Kidney tubule cell (primary cell): ENCODE results near the gene NCDN.

Experiments used
- DNase-seq: peaks from one replicate; pipeline ENCODE4 v3.0.0-alpha.2; 2018; ENCODE audit warnings: low spot score

The NCDN gene

DNA sequence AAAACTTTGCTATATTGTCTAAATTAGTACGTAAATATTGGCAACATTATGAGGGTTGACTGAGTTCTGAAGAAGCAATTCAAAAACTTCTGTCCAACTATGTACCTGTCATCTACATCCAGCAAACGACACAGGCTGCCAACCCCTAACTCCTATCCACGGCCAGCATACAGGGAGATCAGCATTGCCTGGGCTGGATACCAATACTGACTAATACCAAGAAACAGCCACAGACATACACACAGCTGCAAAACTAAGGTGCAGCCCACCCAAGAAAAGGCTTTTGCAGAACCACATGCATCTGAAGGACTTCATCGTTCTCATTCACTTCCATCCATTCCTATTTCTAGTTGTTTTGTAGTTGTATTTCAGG, 2.4 kb upstream of the NCDN start:
- no peak for DNase-seq

DNA sequence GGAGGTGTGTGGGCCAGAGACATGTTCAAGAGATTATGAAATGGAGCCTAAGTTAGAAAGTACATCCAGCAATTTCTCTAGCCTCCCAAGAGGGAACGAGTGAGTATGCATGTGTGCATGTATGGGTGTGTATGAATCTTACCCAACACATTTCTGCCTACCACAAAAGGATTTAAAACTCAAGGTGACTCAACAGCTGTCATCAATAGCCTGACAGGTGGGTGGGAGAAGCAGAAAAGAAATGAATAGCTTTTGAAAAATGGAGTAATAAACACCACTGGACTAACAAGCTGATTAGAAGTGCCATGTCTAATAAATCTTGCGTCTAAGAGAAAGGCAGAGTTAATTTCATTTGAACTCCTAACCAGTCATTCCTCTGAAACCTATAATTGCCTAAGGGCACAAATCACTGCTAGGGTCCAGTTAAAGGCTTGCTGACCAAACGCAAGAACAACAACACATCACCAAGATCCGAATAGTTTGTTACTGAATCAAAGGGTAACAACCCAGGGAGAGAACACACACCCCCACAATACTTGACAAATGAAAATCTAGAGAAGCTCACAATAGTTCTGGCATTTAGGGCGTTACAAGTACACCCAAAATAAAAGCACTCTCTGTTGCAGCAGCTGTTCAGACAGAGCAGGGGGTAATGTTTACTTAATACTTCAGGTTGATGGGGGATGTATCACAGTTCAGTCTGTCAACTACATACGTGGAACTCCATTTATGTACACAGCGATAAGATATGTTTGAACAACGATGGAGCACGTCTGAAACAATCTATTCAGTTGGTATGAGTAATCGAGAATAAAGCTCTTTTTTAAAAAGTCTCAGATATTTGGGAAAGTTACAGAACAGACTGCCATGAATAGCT, 1.8 kb upstream of the NCDN start:
- peak; percentile 66 for DNase-seq

DNA sequence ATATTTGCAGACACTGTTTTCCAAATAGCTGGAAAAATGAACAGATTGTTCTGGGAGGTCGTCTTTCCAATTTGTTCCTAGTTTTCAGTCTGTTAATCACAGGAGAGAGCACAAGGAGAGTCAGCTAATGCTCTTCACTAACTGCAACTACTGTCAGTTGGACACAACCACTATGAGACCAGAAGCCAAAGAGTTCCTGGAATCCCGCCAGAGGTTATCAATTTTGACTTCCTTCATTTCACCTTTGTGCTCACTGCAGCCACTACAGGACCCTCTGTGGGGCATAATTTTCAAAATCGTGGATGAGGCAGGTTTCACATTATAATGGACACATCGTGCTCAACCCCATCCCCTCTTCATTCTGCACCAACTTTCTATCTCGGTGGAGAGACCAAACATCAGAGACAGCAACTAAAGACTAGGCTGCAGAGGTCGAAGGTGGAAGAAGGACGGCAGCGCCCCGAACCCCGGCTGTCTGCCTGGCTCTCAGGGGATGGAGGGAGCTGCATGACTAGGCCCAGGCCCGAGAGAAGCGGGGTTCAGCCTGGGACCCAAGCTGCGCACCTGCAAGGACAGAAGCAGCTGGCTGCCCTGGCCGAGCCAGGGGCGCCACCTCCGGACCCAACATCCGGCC, 998 bp upstream of the NCDN start:
- DNase-seq: no peak

DNA sequence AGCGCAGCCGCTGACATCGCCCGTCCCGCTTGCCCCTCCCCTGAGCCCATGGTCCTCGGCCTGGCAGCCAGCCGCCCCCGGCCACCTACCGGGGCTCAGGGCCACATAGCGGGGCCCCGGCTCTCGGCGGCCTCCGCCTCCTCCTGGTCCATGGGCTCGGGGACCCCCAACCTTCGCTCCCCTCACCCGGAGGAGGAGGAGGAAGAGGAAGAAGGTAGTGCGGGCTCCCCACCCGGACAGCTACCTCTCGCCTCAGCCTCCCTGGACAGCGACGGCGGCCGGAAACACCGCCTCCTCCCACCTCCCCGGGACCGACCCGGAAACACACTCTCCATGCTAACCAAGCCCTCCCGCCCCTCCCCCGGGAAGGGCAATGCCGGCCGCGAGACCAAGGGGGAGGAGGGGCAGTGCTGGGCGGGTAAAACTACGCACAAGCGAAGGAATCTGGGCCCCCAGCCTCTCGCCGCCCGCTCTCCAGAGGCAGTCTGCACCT, 435 bp upstream of the NCDN start, which contains the start of gene KIAA0319L:
TSS of gene KIAA0319L (minus strand) at position 286 of the 493 bp plus-strand sequence. CDS start 2,912 bp downstream, outside the sequence.
- peak; percentile 89 for DNase-seq

DNA sequence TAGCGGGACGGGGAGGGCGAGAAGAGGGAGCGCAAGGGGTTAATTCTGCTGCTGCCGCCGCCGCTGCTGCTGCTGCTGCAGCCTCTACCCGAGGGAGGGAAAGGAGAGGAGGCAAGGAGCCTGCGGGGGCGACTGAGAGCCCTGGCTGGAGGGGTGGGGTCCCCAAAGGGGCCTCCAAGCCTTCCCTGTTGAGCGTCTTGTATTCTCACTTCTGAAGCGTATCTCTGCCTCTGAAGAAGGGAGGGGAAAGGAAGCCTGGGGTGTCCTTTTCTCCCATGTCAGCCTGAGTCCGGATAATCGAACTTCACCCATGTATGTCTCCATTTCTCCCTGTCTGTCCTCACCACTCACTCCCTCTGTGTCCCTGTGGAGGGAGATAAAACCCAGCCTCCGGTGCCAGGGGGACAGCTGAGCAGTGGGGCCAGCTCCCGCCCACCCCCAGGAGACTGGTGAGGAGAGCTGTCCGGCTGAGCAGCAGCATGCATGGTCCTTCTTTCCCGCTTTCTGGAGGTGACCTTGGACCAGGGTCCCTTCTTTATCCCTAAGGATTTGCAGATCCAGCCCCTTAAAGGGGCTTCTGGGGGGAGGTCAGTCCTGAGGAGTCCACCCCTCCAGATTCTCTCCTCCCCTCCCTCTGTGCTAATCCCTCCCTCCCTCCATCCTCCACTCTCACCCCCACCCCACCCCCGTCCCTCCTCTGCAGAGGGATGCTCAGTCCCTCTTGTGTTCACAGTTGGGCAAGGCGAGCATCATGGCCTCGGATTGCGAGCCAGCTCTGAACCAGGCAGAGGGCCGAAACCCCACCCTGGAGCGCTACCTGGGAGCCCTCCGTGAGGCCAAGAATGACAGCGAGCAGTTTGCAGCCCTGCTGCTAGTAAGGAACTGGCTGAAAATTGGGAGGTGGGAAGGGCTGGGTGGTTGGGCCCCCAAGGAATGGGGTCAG, 1.0 kb downstream of the NCDN start:
- DNase-seq: no peak

DNA sequence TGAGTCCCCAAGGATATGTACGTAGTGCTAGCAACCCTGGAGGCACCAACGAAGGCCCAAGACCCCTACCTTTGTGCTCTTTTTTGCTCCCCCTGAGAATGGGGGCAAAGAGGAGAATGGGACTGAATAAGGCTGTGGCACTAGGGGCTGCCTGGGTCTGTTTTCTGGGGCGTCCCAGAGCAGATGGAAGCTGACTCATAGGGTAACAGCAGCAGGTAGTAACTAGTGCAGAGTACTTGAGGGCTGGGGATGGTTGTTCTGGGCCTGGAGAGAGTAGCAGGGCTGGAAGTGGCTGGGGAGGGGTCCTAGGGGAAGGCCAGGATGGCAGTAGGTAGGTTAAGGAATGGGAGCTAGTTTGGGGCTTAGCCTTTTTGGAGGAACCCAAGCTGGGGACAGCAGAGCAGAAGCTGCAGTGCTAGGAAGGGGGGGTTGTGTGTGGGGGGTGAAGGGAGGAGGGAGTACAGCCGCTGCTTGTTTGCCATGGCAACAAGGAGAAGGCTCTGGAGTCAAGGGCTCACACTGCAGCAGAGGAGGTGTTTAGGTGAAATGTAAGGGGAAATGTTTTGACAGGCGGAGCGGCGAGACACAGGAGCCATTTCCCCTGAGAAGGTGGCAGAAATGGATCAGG, 1.8 kb downstream of the NCDN start:
- DNase-seq: no peak

DNA sequence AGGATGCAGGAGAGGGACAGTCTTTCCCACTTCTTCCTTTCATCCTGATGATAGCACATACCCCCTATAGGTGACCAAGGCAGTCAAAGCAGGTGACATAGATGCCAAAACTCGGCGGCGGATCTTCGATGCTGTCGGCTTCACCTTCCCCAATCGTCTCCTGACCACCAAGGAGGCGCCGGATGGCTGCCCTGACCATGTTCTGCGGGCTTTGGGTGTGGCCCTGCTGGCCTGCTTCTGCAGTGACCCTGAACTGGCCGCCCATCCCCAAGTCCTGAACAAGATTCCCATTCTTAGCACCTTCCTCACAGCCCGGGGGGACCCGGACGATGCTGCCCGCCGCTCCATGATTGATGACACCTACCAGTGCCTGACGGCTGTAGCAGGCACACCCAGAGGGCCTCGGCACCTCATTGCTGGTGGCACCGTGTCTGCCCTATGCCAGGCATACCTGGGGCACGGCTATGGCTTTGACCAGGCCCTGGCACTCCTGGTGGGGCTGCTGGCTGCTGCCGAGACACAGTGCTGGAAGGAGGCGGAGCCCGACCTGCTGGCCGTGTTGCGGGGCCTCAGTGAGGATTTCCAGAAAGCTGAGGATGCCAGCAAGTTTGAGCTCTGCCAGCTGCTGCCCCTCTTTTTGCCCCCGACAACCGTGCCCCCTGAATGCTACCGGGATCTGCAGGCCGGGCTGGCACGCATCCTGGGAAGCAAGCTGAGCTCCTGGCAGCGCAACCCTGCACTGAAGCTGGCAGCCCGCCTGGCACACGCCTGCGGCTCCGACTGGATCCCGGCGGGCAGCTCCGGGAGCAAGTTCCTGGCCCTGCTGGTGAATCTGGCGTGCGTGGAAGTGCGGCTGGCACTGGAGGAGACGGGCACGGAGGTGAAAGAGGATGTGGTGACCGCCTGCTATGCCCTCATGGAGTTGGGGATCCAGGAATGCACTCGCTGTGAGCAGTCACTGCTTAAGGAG, 2.9 kb downstream of the NCDN start:
- no peak for DNase-seq

DNA sequence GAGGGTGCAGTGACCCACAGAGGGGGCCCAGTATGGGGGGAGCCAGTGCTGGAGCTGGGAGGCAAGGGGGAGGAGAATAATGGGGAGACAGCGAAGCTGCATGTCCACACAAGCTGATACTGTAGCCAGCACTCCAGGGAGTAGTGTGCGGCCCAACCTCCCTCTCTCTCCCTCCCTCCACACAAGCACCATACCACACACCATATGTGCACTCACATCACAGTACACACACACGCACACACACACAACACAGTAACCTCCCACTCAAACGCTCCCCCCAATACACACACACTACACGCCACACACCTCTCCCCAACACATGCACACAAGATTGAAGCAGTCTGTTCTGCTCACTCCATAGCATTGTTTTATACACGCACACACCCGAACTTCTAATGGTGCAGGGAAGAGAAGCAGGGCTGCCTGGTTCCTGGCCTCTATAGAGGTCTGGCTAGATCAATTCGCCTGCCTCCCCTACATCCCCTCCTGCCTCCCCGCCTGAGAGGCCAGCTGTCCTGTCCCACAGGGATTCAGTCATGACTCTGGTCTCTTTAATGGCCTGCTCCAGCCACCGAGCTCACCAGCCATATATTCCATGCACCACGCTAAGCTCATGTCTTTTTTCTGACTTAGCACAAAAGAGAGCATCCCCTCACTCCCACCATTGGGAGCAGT, 3.8 kb downstream of the NCDN start:
- no peak for DNase-seq

DNA sequence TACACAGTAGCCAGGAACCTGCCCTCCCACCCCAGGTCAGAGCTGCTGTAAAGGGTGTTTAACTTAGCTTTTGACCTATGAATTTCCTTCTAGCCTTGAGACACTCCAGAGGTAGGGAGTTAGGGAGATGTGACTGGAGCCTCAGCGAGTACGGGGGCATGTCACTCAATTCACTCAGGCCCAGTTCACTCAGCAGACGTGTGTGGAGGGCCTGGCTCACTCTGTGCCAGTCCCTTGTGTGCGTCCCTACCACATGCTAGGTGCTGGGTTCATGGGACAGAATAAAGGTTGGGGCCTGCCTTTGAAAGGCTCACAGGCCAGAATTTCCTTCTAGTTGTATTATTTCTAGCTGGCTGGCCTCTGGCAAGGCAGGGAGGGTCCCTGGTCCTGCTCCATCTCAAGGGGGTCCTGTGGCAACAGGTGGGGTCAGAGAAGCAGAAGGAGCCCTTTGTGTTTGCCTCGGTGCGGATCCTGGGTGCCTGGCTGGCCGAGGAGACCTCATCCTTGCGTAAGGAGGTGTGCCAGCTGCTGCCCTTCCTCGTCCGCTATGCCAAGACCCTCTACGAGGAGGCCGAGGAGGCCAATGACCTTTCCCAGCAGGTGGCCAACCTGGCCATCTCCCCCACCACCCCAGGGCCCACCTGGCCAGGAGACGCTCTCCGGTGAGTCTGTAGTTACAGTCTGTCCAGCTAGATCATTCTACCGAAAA, 4.5 kb downstream of the NCDN start:
- no peak for DNase-seq

DNA sequence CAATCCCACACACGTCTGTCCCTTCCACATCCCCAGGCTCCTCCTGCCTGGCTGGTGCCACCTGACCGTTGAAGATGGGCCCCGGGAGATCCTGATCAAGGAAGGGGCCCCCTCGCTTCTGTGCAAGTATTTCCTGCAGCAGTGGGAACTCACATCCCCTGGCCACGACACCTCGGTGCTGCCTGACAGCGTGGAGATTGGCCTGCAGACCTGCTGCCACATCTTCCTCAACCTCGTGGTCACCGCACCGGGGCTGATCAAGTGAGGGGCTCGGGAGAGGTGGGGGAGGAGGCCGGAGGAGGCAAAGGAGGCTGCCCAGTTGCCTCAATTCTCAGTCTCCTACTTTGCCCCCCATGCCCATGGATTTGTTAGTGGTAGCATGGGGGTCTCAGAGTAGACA, 5.6 kb downstream of the NCDN start:
- no peak for DNase-seq

DNA sequence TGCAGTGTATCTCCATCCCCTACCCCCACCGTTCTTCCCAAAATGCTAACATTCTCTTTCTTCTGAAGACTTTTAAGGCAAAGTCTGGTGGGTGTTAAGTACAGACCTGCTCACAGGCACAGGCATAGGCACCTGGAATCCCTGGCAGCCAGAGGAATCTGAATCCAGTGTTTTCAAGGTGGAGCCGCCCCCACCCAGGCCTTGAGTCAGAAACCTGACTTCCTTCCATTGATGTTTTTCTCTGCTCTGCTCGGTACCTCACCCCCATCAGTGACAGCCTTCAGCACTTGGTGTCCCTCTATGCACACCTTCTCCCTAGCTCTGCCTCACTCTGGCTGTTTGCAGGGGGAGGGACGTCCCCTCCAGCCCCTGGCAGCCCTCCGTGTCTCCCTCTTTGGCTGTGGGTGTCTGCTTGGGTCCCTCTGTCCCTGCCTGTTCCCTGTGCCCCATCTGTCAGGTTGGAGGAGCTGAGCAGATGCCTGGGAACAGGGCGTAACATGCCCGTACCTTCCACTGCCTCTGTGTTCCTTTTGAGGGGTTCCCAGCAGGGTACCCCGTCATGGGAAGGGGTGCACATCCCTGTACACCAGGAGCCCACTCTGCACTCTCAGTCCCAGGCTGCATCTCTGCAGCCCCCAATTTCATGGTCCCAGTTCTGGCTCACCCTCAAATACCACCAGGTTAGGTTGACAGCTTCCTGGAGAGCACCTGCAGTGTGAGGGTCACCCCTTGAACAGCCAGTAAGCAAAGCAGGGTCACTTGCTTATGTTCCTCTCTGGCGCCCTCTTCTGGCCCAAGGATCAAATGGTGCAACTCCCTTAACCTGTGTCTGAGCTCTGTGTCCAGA, 6.7 kb downstream of the NCDN start:
- peak; percentile 80 for DNase-seq

DNA sequence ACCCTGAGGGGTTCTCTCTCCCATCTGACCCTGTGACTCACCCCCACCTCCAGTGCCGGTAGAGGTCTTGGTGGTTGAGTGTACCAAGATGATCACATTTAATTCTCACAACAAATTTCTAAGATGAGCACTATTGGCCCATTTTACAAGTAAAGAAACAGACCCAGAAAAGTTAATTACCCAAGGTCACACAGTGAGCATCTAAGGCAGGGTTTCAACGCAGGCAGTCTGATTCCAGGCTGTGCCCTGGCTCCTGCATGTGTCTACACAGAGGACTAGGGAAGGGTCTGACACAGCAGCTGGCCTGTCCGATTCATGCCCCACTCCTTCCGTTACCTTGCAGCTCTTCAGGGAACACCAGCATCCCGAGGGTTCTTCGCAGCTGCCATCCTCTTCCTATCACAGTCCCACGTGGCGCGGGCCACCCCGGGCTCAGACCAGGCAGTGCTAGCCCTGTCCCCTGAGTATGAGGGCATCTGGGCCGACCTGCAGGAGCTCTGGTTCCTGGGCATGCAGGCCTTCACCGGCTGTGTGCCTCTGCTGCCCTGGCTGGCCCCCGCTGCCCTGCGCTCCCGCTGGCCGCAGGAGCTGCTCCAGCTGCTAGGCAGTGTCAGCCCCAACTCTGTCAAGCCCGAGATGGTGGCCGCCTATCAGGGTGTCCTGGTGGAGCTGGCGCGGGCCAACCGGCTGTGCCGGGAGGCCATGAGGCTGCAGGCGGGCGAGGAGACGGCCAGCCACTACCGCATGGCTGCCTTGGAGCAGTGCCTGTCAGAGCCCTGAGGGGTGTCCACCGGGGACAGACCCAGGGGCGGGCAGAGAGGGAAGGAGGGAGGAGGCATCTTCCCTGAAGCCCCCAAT, 7.5 kb downstream of the NCDN start:
- DNase-seq: no peak

DNA sequence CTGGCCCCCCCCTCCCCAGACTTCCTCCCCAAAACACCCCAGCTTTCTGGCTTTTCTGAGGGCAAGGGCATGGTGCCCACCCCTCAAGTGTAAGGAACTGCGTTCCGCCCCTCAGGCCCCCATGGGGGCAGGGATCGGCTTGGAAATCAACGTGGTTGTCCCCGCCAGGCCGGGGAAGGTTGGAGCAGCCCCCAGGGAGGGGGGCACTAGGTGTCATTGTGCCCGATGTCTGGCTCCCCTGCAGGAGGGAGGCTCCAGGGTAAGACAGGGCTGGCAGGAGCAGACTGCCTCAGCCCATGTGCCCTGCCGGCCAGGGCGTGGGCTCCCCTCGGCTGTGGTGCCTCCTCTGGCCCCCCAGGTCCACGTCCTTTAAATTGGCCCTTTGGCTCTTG, 8.1 kb downstream of the NCDN start:
- no peak for DNase-seq

DNA sequence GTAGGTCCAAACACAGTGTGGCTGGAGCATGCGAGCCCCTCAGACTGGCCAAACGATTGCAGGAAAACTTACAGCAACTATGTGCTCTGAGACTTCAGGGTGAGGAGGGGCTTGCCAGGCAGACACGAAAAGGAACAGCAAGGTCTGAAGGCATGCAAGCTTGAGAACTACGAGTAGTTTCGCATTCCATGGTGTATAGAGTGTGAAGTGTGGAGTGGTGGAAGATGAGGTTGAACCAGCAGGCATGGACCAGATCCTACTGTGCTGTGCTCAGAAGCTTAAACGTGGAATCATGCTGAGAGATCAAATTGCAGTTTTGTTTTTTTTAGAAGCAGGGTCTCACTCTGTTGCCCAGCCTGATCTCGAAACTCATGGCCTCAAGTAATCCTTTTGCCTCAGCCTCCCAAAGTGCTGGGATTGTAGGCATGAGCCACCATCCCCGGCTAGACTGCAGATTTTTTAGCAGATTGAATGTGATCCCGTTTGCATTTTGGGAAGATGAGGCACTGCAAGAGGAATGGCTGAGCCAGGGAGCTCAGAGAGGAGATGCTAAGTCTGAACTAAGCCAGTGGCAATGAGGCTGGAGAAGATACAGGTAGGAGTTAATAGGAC, 10.5 kb downstream of the NCDN start:
- DNase-seq: no peak

DNA sequence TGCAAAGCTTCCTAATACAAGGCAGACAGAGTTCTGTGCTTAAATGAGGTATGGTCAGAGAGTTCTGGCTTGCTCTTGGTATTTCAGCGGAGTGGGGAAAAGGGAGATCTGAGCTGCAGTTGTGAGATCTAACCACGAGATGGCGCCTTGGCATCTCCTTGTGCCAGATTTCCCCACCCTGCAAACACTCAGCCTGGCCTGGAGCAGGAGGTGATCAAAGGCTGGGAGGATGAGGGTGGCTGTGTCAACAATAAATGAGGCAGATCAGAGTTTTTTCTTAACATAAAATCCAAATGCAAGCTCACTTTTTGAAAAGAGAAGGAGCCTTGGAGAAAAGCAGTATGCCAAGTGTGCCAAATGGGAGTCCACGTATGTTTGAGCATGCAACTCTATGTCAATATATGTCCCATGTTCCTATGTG, 11.4 kb downstream of the NCDN start:
- DNase-seq: peak; percentile 67

DNA sequence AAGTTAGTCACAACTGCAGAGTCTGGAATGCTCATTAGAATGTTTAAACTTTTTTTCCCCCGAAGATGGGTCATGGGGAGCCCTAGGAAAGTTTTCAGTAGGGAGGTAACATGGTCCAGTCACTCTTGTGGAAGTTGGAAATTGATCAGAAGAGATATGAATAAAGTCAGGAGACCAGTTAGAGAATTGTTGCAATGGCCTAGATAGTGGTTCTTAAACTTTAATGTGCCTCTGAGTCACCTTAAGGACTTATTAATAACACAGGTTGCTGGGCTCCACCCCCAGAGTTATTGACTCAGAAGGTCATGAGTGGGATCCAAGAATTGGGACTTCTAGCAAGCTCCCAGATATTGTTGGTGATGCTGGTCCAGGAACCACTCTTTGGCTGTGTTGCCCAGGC, 12.3 kb downstream of the NCDN start:
- peak; percentile 54 for DNase-seq

DNA sequence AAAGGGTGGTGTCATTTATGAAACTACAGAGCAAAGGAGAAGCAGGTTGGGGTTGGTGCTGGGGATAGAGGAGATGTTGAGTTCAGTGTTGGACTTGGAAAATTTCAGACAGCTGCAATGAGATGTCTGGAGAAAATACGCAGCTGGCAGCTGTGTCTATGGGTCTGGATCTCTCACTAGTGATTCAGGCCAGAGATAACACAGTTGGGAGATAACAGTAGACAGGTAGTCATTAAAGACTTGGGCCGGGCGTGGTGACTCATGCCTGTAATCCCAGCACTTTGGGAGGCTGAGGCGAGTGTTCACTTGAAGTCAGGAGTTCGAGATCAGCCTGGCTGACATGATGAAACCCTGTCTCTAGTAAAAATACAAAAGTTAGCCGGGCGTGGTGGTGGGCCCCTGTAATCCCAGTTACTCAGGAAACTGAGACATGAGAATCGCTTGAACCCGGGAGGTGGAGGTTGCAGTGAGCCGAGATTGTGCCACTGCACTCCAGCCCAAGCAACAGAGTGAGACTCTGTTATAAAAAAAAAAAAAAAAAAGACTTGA, 13.1 kb downstream of the NCDN start:
- DNase-seq: no peak
